Testis (tissue), 3 donors: ENCODE results near the gene STYX. TPM values are rescaled to one million over a fixed set of nuclear protein-coding genes. Genes with fewer than 3 reads are reported as not detected.
"Not testable (repeated sequence)": the region's sequence is repeated elsewhere in the genome, so short reads cannot be mapped to it uniquely, and the experiment has no call there.

Experiments used
- DNase-seq: peaks from one replicate; pipeline ENCODE4 v3.0.0-alpha.2; 2019
- H3K27ac ChIP-seq, 2 donors: fragments of 200-600 bp; sonication (generic); one replicate each; pipeline ENCODE4 v1.5.1; 2019
- H3K27me3 ChIP-seq: fragments of 200-600 bp; sonication (generic); one replicate; pipeline ENCODE4 v1.5.1; 2019
- H3K36me3 ChIP-seq: fragments of 200-600 bp; sonication (generic); one replicate; pipeline ENCODE4 v1.5.1; 2017; ENCODE audit warnings: low read depth; ENCODE audit errors: missing control alignments
- H3K4me1 ChIP-seq: fragments of 200-600 bp; sonication (generic); one replicate; pipeline ENCODE4 v1.5.1; 2019
- H3K4me3 ChIP-seq, 2 donors: fragments of 200-600 bp; sonication (generic); one replicate each; pipeline ENCODE4 v1.5.1; 2017 to 2019
- H3K9me3 ChIP-seq: fragments of 200-600 bp; sonication (generic); one replicate; pipeline ENCODE4 v1.5.1; 2017
- CTCF ChIP-seq, 3 experiments: fragments of 450-650 bp in 2 of 3; fragments of 200-600 bp in 1 of 3; sonication (generic) in 1 of 3; IDR thresholded peaks; one replicate each; pipeline ENCODE4 v1.5.1; 2016 to 2019; ENCODE audit warnings: antibody characterized with exemption in 3 of 3, mild to moderate bottlenecking in 2 of 3, moderate library complexity in 1 of 3
- POLR2A ChIP-seq: fragments of 450-650 bp; IDR thresholded peaks from one replicate; pipeline ENCODE4 v1.6.1; 2017; ENCODE audit warnings: antibody characterized with exemption, mild to moderate bottlenecking, moderate library complexity
- WGBS, 2 donors: methylation state at CpG; one replicate each; pipeline ENCODE4 v1.1.5; 2018; 5-methylcytosine and 5-hydroxymethylcytosine counted together
- intact Hi-C: fragments of 100-400 bp; cut with DNase I; formaldehyde crosslinking; loops from one replicate; pipeline ENCODE4 v1.15.1; 2023; ENCODE audit warnings: low total_unique reads
- polyA plus RNA-seq: library from polyadenylated mRNA; stranded (reverse); fragments of 350-450 nt; fragmentation: Illumina TruSeq; extraction: RNeasy Lipid Tissue Mini Kit (QIAGEN cat#74804); gene quantifications from one replicate; pipeline ENCODE4 v1.2.3, GENCODE V29; 2014; ENCODE audit warnings: low read depth, low replicate concordance; ENCODE audit not compliant: insufficient read depth
- total RNA-seq, 2 donors: library from RNA; depleted of rRNA; stranded (reverse); fragments of >200 nt; gene quantifications; one replicate each; pipeline ENCODE4 v1.2.3, GENCODE V29; 2016

Gene STYX
- total and polyA plus RNA-seq, 3 donors from 2014 or later: 19.5 to 26.5 (median 20.4) TPM

- no peak overlapping the region for H3K4me3 ChIP-seq
- H3K4me1 ChIP-seq: peaks cover 9% of the 10 kb centered on the region
- no peak for TF ChIP-seq POLR2A
- no peak for TF ChIP-seq CTCF (IDR thresholded peaks at IDR 0.05)
- 53 to 56% methylated on average over 1 of the region's 1 CpG for WGBS, 2 donors
- no peaks in the 10 kb centered on the region for H3K36me3 ChIP-seq
- H3K27me3 ChIP-seq: no peaks in the 10 kb centered on the region
- no peak overlapping the region for H3K27ac ChIP-seq
- intact Hi-C loops: no loop called here
- no peak for DNase-seq
- H3K9me3 ChIP-seq: no peaks in the 10 kb centered on the region
These were observed 18.3 kb upstream of the STYX start for GRCh38 chr14:52711666-52712065.

DNA sequence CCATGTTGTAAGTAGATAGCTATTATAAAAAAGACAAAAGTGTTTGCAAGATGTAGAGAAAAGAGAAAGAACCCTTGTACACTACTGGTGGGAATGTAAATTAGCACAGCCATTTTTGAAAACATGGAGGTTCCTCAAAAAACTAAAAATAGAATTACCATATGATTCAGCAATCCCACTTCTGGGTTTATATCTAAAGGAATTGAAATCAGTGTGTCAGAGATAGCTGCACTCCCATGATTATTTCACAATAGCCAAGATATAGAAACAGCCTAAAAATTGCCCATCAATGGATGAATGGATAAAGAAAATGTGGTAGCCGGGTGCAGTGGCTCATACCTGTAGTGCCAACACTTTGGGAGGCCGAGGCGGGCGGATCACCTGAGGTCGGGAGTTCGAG, 13.8 kb upstream of the STYX start:
- no peak for DNase-seq
- 97 to 99% methylated on average over 6 of the region's 6 CpGs for WGBS, 2 donors
- Histone ChIP-seq H3K27ac (no peak overlapping the region), H3K4me3 (no peak overlapping the region), H3K27me3 (no peaks in the 10 kb centered on the region), H3K9me3 (no peaks in the 10 kb centered on the region), H3K36me3 (no peaks in the 10 kb centered on the region), H3K4me1 (no peaks in the 10 kb centered on the region)
- intact Hi-C loops: no loop called here
- TF ChIP-seq CTCF (IDR thresholded peaks at IDR 0.05): no peak
- TF ChIP-seq POLR2A: no peak

DNA sequence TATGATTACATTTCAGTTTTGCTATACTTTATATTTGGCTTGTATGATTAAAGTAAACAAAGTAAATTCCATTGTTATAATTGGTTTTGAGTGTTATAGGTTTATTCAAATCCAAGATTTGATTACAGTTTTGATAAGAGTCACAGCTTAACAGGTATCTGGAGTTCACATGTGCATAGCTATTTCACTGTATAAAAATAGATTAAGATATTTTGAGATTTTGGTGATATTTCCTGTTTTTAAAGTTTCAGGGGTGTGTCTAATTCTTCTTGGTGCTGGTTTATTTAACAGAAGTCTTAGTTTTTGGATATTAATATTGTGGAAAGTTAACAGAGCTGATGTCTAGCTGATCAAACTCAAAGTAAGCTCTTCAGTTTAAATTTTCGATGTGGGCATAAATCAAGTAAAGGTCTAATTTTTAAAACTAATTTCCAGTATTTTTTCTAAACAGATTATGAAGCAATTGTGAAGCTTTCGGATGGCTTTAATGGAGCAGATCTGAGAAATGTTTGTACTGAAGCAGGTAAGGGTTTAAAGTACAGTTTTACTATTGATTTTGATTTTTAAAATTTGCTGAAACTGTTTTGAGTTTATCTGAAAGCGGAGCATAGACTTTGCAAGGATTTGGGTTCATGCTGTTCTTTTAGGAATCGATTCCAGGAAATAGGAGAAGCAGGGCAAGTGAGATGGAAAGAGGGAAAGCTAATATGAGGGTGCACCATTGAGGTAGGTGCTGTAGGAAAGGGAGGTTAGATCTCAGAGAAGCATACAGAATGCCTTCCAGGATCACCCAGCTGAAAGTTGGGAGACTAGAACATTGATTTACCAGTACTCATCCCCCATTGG, 6.2 kb upstream of the STYX start:
- DNase-seq: no peak
- Histone ChIP-seq H3K36me3 (no peaks in the 10 kb centered on the region), H3K4me1 (no peaks in the 10 kb centered on the region), H3K27ac (no peak overlapping the region), H3K9me3 (no peaks in the 10 kb centered on the region), H3K4me3 (no peak overlapping the region), H3K27me3 (no peaks in the 10 kb centered on the region)
- no peak for TF ChIP-seq POLR2A
- no peak for TF ChIP-seq CTCF (IDR thresholded peaks at IDR 0.05)
- intact Hi-C loops: no loop called here
- 95 to 98% methylated on average over 4 of the region's 4 CpGs for WGBS, 2 donors

DNA sequence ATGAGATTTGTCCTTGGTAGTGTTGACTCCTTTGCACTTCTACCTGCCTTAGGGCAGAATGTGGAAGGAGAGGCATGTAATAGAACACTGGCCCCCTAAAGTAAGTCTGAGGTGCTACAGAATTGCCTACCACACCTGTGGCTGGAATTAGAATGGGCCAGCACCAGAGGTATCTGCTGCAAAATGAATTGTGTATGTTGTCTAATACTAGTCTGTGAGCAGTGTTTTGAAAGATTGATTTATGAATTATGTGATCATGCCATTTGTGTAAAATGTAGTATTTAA, 5.7 kb upstream of the STYX start:
- no peak overlapping the region for H3K27ac ChIP-seq
- intact Hi-C loops: no loop called here
- H3K36me3 ChIP-seq: no peaks in the 10 kb centered on the region
- no peak for DNase-seq
- H3K4me1 ChIP-seq: no peaks in the 10 kb centered on the region
- TF ChIP-seq CTCF (IDR thresholded peaks at IDR 0.05) (no peak), POLR2A (no peak)
- H3K27me3 ChIP-seq: no peaks in the 10 kb centered on the region
- H3K4me3 ChIP-seq: no peak overlapping the region
- H3K9me3 ChIP-seq: no peaks in the 10 kb centered on the region

- 91 to 99% methylated on average over 2 of the region's 2 CpGs for WGBS, 2 donors
- H3K9me3 ChIP-seq, H3K4me3 ChIP-seq, DNase-seq, H3K36me3 ChIP-seq, H3K27ac ChIP-seq, H3K4me1 ChIP-seq, intact Hi-C loops, H3K27me3 ChIP-seq: not testable (repeated sequence)
These were observed 2.5 kb upstream of the STYX start for GRCh38 chr14:52727509-52727908.

- DNase-seq, intact Hi-C loops, H3K4me1 ChIP-seq, H3K36me3 ChIP-seq, H3K9me3 ChIP-seq, H3K27me3 ChIP-seq: not testable (repeated sequence)
- Histone ChIP-seq H3K27ac (peak overlapping the region in 1 of 2 donors; percentile 93), H3K4me3 (peak overlapping the region; percentile 96 to 97)
- 71 to 83% methylated on average over 15 of the region's 15 CpGs for WGBS, 2 donors
These were observed 931 bp upstream of the STYX start for GRCh38 chr14:52729035-52729434.
